Activated naive CD8-positive, alpha-beta T cell treated with anti-CD3 and anti-CD28 coated beads, Interleukin-2, amount 50 U/mL, for 24 hours (primary cell): ENCODE data around the gene TMEM204.
"Not testable (repeated sequence)": the region's sequence is repeated elsewhere in the genome, so short reads cannot be mapped to it uniquely, and the experiment has no call there.

Source experiments
- ATAC-seq: fragments of 150-1000 bp; cut with Tn5 transposase; one replicate; pipeline ENCODE4 v1.10.0; 2021
- DNase-seq: peaks from one replicate; pipeline ENCODE4 v3.0.0; 2021
- H3K27ac Mint-ChIP-seq: one replicate; pipeline ENCODE4 v1.8.0; 2021; ENCODE audit warnings: mild to moderate bottlenecking, mixed read lengths
- H3K27me3 Mint-ChIP-seq: one replicate; pipeline ENCODE4 v1.8.0; 2021; ENCODE audit warnings: mixed read lengths
- H3K36me3 Mint-ChIP-seq: one replicate; pipeline ENCODE4 v1.8.0; 2021; ENCODE audit warnings: low read depth, mixed read lengths
- H3K4me1 Mint-ChIP-seq: one replicate; pipeline ENCODE4 v1.8.0; 2021; ENCODE audit warnings: mixed read lengths
- H3K4me3 Mint-ChIP-seq: one replicate; pipeline ENCODE4 v1.8.0; 2021; ENCODE audit warnings: mild to moderate bottlenecking, moderate library complexity, mixed read lengths
- H3K9me3 Mint-ChIP-seq: one replicate; pipeline ENCODE4 v1.8.0; 2021; ENCODE audit warnings: mixed read lengths

Gene TMEM204

DNA sequence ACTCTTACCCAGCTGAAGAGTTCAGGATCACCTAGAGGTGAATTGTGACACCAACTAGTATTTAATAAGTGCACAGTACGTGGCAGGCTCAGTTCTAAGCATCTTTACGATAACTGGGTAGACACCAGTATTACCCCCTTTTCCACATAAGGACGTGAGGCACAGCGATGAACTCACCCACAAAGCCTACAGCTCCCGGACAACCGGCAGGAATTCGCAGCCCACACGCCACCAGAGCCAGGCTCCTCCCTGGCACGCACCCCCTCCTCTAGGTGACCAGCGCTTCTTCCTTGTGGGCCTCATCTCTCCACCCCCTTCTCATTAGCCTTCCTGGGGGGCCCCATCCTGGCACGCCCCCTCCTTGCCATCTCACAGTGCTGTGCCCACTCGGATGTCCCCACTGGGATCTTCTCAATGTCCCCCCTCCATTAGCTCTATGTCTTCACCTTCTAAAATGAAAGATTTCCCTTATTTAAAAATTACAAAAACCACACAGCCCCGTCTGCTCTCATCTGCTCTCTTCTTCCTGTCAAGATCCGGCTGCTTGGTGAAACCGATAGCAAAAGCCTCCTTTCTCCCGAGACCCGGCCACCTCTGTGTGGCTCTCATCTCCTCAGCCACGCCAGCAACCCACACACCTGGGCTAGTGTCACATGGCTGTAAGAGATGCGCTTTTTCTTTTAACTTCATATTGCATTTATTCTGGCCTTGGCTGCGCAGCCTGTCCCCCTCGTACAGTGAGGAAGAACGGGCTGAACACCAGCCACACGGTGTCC, 57.7 kb downstream of the TMEM204 start:
- Mint-ChIP-seq H3K27me3 (no peaks in the 10 kb centered on the region), H3K9me3 (no peaks in the 10 kb centered on the region), H3K4me3 (no peak overlapping the region), H3K4me1 (no peaks in the 10 kb centered on the region), H3K27ac (no peak overlapping the region), H3K36me3 (no peaks in the 10 kb centered on the region)
- no peak for DNase-seq
- ATAC-seq: no peak

DNA sequence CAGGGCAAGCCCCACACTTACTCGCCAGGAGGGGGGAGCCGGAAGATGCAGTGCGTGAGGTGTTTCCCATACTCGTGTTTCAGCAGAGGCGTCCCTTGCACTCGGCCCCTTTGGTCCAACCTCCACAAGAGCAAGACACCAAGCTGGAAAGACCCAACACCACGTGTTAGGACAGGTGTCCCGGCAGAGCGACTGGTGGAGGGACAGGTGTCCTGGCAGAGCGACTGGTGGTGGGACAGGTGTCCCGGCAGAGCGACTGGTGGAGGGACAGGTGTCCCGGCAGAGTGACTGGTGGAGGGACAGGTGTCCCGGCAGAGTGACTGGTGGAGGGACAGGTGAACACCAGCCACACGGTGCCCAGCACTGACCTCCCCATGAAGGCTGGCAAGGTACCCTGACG, 59.0 kb downstream of the TMEM204 start:
- no peaks in the 10 kb centered on the region for H3K4me1 Mint-ChIP-seq
- no peak overlapping the region for H3K27ac Mint-ChIP-seq
- no peaks in the 10 kb centered on the region for H3K27me3 Mint-ChIP-seq
- no peaks in the 10 kb centered on the region for H3K9me3 Mint-ChIP-seq
- DNase-seq (no peak), ATAC-seq (no peak)
- no peak overlapping the region for H3K4me3 Mint-ChIP-seq
- H3K36me3 Mint-ChIP-seq: no peaks in the 10 kb centered on the region

DNA sequence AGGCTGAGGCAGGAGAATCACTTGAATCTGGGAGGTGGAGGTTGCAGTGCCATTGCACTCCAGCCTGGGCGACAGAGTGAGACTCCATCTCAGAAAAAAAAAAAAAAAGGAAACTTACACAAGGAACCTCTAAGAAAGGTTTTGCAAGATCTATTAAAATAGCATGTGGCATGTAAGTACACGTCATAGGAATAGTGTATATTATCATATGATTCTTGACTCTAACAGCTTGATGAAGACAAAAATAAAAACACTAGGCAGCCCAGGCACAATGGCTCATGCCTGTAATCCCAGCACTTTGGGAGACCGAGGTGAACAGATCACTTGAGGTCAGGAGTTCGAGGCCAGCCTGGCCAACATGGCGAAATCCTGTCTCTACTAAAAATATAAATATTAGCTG, 62.0 kb downstream of the TMEM204 start:
- not testable (repeated sequence) for H3K27ac Mint-ChIP-seq, DNase-seq, H3K4me3 Mint-ChIP-seq, ATAC-seq, H3K27me3 Mint-ChIP-seq, H3K4me1 Mint-ChIP-seq, H3K36me3 Mint-ChIP-seq, H3K9me3 Mint-ChIP-seq

DNA sequence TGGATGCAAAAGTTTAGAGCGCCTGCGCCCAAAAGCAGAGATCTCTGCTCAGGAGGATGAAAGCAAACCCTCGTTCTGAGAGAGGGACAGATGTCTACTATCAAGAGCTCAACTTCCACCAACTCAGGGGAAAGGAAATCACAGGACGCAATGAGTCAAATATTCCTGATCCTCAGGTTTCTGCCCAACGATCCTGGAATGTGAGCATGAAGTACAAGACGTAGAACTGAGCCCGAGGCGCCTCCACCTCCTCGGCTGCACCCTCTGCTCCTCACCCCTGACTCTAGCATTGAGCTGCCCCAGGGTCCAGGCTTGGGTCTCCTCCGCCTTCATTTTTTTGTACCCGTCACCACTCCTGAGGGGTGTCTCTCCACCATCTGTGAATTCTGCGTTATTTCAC, 63.0 kb downstream of the TMEM204 start:
- no peak overlapping the region for H3K27ac Mint-ChIP-seq
- no peaks in the 10 kb centered on the region for H3K9me3 Mint-ChIP-seq
- ATAC-seq: no peak
- H3K4me1 Mint-ChIP-seq: no peaks in the 10 kb centered on the region
- H3K4me3 Mint-ChIP-seq: no peak overlapping the region
- no peaks in the 10 kb centered on the region for H3K27me3 Mint-ChIP-seq
- no peak for DNase-seq
- peaks cover 5% of the 10 kb centered on the region for H3K36me3 Mint-ChIP-seq

DNA sequence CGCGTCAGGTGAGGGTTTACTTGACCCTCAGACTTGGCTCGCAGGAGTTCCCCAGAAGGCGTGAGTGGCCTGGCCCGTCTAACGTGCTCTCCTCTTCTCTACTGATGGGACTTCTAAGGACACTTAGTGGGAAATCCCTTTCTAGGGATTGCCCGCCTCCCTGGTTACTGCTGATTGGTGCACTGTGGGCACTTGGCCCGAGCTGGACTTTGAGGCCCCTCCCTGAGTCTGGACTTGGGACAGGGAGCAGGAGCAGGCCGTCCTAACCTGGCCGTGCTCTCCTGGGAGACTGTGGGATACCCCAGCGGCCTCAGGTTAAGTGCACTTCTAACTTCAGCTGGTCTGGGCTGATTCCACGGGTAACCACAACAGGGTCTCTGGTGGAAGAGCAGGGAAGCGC, 63.7 kb downstream of the TMEM204 start:
- Mint-ChIP-seq H3K36me3 (peaks cover 5% of the 10 kb centered on the region), H3K27me3 (no peaks in the 10 kb centered on the region), H3K4me1 (no peaks in the 10 kb centered on the region), H3K4me3 (no peak overlapping the region), H3K9me3 (no peaks in the 10 kb centered on the region), H3K27ac (no peak overlapping the region)
- ATAC-seq (no peak), DNase-seq (no peak)

DNA sequence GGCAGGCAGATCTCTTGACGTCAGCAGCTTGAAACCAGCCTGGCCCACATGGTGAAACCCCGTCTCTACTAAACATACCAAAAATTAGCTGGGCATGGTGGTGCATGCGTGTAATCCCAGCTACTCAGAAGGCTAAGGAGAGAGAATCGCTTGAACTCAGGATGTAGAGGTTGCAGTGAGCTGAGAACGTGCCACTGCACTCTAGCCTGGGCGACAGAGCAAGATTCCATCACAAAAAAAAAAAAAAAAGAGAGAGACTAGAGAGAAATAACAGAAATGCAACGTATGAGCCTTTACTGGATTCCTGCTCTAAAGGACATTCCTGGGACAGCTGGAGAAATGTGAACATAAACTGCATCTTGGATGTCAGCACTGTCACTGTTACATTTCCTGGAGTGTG, 67.6 kb downstream of the TMEM204 start:
- Mint-ChIP-seq H3K27ac (no peak overlapping the region), H3K9me3 (no peaks in the 10 kb centered on the region), H3K36me3 (peaks cover 5% of the 10 kb centered on the region), H3K4me1 (no peaks in the 10 kb centered on the region), H3K4me3 (no peak overlapping the region), H3K27me3 (no peaks in the 10 kb centered on the region)
- DNase-seq (no peak), ATAC-seq (no peak)

DNA sequence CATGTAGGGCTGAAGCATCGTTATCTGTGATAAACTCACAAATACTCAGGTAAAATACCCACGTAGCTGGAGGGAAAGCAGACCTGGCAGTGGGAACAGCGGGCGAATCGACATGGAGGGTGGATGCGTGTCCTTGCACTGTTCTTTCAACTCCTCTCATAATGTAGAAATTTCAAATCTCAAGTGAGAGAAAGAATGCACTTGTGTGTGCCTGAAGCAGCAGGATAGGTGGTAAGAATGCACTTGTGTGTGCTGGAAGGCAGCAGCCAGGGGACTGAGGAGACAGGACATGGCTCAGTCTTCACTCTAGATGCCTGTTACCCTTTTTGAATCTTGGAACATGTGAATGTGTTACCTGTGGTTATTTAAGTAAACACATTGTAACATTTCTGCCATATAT, 68.0 kb downstream of the TMEM204 start:
- Mint-ChIP-seq H3K4me3 (no peak overlapping the region), H3K4me1 (no peaks in the 10 kb centered on the region), H3K27me3 (no peaks in the 10 kb centered on the region), H3K27ac (no peak overlapping the region), H3K9me3 (no peaks in the 10 kb centered on the region), H3K36me3 (peaks cover 5% of the 10 kb centered on the region)
- ATAC-seq (no peak), DNase-seq (no peak)

DNA sequence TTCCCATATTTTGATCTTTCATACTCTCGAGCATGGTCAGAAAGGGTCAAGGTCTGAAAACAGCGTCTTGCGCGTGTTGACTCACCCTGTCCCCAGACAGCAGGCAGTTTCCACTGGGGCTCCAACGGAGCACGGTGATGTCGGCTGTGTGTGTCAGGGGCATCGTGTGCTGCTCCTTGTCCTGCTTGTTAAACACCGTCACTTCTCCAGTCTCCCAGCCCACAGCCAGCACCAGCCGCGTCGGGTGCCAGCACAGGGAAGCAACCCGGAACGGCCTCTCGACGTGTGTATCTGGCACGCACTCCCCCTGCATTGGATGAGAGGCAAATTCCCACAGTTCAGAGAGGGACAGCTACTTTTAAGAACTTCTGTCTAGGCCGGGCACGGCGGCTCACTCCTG, 68.8 kb downstream of the TMEM204 start:
- DNase-seq (no peak), ATAC-seq (no peak)
- H3K9me3 Mint-ChIP-seq: no peaks in the 10 kb centered on the region
- H3K27ac Mint-ChIP-seq: no peak overlapping the region
- no peak overlapping the region for H3K4me3 Mint-ChIP-seq
- H3K27me3 Mint-ChIP-seq: no peaks in the 10 kb centered on the region
- H3K4me1 Mint-ChIP-seq: no peaks in the 10 kb centered on the region
- H3K36me3 Mint-ChIP-seq: peaks cover 5% of the 10 kb centered on the region
